Superior temporal gyrus (tissue), 1 donor: Measurements from ENCODE around the gene STK33.

Source experiments
- DNase-seq: peaks from one replicate; pipeline ENCODE4 v3.0.0-alpha.2; 2016; ENCODE audit errors: extremely low spot score

The STK33 gene

GRCh38 chr11:8603696-8604077 is 9.7 kb upstream of the STK33 start:
- DNase-seq, result no peak

DNA sequence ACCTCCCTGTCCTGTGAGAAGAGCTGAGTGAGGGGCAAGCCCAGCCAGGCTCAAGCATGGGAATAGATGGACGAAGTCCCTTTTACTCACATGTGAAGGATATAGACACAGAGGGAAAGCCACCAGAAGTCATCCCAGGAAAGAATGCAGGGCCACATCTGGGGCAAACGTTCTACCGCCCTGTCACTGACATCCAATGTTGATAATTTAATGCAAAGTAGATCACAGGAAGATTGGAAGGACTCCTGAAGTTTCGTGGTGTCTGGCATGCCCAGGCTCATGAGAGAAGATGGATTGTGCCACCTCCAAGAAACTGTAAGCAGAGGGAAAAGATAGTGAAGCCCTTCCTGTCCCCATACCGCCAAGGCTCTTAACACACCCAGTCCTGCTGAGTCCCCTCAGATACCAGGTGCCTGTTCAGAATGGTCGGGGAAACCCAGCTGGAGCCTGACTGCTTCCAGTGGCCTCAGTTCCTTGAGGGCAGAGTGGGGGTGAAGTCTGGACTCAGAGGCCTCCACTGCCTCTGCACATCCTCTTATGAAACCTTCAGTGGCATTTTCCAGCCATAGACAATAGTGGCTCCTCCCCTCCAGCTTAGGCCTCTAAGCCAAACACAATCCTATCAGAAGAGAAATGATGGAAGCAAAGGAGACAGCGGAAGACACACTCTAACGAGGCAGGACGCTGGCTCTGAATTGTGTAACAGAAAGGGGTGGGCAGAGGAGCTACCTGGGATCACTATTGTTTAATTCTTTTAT is 7.5 kb upstream of the STK33 start:
- DNase-seq, result no peak

DNA sequence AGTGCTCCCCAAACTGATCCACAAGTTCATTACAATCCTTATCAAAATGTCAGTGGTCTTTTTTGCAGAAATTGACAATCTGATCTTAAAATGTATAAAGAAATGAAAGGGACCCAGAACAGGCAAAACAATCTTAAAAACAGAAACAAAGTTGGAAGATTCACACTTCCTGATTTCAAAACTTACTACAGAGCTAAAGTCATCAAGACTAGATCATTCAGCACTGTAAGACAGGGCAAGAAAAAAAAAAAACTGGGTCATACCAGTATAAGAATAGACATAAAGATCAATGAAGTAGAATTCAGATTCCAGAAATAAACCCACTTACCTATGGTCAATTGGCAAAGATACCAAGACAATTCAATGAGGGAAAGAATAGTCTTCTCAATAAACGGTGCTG is 4.5 kb upstream of the STK33 start:
- DNase-seq, result no peak

DNA sequence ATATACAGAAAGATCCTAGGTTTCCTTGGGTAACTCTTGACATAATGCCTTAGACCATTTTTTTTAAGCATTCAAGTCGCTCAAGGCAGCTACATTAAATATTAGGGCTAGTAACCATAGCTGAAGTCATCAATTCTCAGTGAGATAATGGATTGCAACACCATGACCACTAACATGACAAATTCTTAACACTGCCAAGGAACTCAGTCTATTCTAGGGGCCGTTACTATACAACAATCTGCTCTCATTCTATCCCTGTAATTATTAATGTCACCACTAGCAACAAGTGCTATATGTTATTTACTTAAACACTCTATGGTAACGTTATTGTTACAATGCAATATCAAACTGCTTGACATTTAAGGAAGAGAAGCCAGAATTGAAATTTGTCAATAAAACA is 3.2 kb upstream of the STK33 start:
- no peak for DNase-seq

DNA sequence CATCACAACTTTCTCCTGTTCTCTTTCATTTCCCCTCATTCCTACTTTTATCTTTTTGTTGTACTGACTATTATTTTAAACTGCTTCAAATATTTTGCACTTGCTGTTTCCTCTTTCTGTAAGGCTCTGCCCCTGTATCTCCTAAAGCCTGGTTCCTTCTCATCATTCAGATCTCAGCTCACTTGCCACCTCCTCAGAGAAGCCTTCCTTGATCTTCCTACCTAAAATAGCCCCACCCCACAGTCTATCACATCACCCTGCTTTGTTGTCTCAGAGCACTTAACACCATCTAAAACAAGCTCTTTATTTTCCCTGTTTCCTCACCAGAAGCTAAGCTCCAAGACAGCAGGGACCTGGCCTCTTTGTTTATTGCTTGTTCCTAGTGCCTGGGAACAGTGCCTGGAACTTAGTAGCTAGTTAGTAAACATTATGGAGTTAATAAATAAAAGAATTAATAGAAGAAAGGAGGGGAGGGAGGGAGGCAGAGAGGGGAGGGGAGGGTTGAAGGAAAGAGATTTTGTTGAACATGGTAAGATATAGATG is 2.5 kb upstream of the STK33 start:
- DNase-seq, result no peak

- no peak for DNase-seq
These were observed 573 bp downstream of the STK33 start for GRCh38 chr11:8593455-8593854.

DNA sequence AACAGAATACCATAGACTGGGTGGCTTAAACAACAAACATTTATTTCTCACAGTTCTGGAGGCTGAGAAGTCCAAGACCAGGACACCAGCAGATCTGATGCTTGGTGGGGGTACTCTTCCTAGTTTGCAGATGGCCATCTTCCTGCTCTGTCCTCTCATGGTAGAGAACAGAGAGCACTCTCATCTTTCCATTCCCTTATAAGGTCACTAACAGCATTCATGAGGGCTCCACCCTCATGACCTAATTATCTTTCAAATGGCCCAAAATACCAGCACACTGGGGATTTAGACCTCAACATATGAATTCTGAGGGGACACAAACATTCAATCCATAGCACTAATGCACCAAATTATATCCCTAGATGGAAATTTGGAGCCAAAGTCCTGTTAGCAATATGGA is 6.1 kb downstream of the STK33 start:
- DNase-seq, result no peak

DNA sequence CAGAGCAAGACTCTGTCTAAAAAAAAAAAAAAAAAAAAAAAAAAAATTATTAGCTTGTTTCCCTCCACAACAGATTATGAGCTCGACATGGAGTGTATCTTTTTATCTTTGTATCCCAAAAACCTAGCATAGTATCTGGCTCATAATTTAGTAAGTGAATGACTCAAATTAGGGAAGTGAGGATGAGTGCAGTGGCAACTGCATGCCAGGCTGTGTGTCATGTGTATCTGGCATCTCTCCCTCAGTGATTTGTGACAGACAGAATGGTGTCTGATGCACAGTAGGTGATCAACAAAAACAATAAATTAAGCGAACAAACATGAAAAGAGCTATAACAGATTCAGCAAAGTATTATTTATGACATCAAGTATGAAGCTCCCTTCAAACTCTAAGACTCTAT is 7.2 kb downstream of the STK33 start:
- DNase-seq, result no peak

DNA sequence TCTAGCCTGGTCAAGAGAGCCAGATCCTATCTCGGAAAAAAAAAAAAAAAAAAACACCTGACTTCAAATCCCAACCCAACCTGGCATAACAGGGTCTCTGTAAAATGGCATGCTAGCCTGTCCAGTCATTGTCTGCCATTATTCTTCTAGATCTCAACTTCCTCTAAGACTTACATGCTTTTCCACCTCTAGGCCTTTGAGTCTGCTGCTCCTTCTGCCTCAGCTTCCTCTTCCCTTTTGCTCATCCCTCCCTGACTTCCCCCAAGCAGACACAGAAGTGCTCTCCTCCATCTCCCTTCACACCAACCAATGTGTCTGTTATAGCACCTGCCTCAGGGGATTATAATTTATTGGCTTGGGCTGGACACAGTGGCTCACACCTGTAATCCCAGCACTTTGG is 7.8 kb downstream of the STK33 start:
- DNase-seq, result no peak

GRCh38 chr11:8584511-8584910 is 9.5 kb downstream of the STK33 start:
- DNase-seq, result no peak

- no peak for DNase-seq
These were observed 9.9 kb downstream of the STK33 start for GRCh38 chr11:8584082-8584481.

DNA sequence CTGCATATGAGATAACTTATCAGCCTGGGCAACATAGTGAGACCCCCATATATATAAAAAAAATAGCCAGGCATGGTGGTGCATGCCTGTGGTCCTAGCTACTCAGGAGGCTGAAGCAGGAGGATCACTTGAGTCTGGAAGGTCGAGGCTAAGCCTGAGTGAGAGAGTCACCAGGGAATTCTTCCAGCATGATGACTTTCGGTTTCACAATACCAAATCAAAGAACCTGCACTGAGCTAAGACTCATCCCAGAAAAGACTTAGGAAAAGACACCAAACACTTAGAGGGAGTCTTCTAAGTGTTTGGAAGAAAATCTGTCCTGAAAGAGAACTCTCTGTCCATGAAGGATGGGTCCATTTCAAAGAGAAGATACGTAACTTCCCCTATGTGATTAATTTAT is 12.7 kb downstream of the STK33 start:
- DNase-seq, result no peak

GRCh38 chr11:8577791-8578581 is 16.0 kb downstream of the STK33 start:
- no peak for DNase-seq

DNA sequence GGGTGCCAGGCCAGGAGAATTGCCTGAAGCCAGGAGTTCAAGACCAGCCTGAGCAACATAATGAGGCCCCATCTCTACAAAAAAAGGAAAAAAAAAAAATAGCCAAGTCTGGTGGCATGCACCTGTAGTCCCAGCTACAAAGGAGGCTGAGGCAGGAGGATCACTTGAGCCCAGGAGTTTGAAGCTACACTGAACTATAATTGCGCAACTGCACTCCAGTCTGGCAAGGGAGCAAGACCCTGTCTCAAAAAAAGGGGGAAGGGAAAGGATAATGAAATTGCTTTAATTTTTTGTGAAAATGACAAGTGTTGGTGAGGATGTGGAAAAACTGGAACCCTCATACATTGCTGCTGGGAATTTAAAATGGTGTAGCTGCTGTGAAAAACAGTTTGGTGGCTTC is 19.2 kb downstream of the STK33 start:
- no peak for DNase-seq

- no peak for DNase-seq
These were observed 20.3 kb downstream of the STK33 start for GRCh38 chr11:8573777-8574176.

DNA sequence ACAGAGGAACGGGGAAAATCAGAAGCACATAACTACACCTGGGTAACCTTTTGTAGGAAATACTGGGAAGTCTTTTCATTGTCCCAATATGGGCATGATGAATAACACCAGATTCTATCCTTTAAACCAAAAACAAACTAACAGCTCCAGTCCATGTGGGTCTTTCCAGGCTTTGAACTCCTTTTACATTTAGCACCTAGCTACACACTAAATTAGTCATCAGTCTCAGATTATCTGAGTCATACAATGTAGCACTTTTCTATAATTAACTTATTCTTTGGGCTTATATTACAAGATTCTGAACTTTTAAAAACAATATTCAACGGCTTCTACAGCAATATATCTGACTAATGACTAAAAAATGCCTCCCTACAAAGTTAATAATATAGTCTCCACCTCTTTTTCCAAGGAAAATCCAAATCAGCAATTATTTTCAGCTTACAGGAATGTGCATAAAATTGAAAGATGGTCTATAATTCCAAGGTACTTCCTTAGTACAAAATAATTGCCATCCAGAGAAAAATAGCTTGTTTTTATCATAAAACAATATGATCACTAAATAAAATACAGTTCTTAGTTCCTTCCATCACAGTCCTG is 26.3 kb downstream of the STK33 start:
- no peak for DNase-seq

- DNase-seq, result peak; percentile 92
These were observed 27.3 kb downstream of the STK33 start for GRCh38 chr11:8566613-8567210.

GRCh38 chr11:8564526-8564925 is 29.5 kb downstream of the STK33 start:
- DNase-seq, result no peak

- DNase-seq, result no peak
These were observed 32.6 kb downstream of the STK33 start for GRCh38 chr11:8561461-8561860.

- DNase-seq, result no peak
These were observed 35.6 kb downstream of the STK33 start for GRCh38 chr11:8558436-8558835.

- no peak for DNase-seq
These were observed 48.2 kb downstream of the STK33 start for GRCh38 chr11:8545698-8546366.

DNA sequence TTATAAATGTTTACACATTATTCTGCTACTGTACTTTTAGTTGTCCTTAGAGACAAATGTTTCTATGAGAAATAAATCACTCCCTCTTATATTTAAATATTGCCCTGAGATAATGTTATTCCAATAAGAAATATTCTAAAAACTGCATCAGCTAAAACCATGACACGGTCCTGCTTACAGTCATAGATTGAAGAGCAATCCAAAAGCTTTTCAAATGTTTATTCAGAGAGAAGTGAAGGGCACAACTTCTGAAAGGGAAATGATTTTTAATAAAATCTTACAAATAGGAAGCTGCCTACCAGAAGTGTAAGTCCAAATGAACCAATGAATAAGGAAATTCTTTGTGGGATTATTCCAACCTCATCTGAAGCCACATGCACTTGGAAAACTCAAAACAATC is 49.2 kb downstream of the STK33 start:
- DNase-seq, result no peak
